AG04449 (cell line): ENCODE measurements around the gene SFT2D3.

ENCODE experiments used
- CTCF ChIA-PET: fragments of 350-600 bp; formaldehyde crosslinking; extraction: SDS; loops from one replicate; lab custom pipeline; 2021; ENCODE audit warnings: antibody characterized with exemption; lab: Yijun Ruan, JAX
- POLR2A ChIA-PET: fragments of 400-600, 350-600 bp; formaldehyde crosslinking; extraction: SDS; loops from one replicate; lab custom pipeline; 2020; ENCODE audit warnings: antibody characterized with exemption, inconsistent platforms; lab: Yijun Ruan, JAX
- DNase-seq: peaks from one replicate; pipeline ENCODE4 v3.0.0-alpha.2; 2010; ENCODE audit warnings: low read depth, low spot score
- H3K4me3 ChIP-seq: 2 replicates; pipeline ENCODE4 v1.5.1; 2011; ENCODE audit warnings: low read depth, mild to moderate bottlenecking, control low read depth, low read length
- TF ChIP-seq, protein P1 (sequence below): IDR thresholded peaks from one replicate; pipeline ENCODE4 v1.5.1; 2011; ENCODE audit warnings: mild to moderate bottlenecking, moderate library complexity, low read length, control low read depth, inconsistent platforms; ENCODE audit not compliant: insufficient read depth; ENCODE audit errors: missing control alignments

The SFT2D3 gene

DNA sequence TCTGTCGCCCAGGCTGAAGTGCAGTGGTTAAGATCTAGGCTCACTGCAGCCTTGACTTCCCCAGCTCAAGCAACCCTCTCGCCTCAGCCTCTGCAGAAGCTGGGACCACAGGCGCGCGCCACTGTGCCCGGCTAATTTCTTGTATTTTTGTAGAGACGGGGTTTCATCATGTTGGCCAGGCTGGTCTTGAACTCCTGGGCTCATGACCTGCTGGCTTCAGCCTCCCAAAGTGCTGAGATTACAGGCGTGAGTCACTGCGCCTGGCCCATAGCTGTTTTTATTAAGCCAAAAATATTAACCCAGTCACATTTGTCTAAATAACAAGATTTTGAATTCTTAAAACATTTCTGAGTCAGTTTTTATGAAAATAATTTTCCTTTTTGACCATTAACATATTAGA lies 6.3 kb upstream of the SFT2D3 start:
- H3K4me3 ChIP-seq, result no peak overlapping the region
- ChIA-PET POLR2A (no interaction called here), CTCF (interaction anchor here (0.8 to 2.9 kb wide), 7 partner anchors 9 to 371 kb away, joined by 3 to 18 read pairs (median 7); no protein-coding TSS in a partner anchor)
- no peak for DNase-seq
- TF ChIP-seq, protein P1, sequence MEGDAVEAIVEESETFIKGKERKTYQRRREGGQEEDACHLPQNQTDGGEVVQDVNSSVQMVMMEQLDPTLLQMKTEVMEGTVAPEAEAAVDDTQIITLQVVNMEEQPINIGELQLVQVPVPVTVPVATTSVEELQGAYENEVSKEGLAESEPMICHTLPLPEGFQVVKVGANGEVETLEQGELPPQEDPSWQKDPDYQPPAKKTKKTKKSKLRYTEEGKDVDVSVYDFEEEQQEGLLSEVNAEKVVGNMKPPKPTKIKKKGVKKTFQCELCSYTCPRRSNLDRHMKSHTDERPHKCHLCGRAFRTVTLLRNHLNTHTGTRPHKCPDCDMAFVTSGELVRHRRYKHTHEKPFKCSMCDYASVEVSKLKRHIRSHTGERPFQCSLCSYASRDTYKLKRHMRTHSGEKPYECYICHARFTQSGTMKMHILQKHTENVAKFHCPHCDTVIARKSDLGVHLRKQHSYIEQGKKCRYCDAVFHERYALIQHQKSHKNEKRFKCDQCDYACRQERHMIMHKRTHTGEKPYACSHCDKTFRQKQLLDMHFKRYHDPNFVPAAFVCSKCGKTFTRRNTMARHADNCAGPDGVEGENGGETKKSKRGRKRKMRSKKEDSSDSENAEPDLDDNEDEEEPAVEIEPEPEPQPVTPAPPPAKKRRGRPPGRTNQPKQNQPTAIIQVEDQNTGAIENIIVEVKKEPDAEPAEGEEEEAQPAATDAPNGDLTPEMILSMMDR, result no peak

DNA sequence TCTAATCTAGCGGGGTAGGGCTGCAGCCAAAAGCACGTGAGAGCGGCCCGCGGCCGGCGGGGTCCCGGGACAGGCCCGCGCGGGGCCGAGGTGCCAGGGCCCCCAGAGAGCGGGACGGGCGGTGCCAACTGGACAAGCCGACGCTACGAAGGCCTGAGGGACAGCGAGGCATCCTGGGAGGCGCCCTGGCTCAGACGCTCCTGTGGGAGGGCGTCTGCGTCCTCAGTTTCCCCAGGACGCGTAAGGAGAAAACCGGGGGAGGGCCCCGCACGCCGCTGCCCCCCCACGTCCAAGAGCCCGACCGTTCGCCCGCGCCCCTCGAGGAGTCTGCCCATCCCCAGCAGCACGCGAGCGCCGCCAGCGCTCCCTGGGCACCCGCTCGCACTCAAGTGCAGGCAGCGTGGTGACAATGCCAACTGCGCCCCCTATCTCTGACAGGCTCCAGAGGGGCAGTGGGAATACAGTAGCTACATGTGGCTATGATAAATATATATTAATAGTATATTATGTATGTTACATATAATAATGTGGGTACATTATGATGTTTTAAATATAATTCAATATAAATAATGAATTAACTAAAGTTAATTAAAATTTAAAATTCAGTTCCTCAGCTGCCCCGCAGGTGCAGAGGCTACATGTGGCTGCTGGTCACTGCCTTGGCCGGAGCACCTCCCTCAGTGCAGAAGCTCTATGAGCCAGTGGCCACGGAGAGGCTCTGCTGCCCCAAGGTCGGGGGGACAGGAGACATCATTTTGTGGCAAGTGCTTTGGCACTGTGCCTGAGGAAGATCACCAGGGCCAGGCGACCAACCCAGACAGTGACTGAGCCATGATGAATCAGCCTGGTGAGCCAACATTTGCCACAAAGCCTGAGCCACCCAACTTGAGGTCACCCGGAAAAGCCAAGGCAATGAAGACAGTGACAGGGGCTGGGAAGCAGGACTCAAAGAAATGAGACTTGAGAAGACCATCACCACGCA lies 5.5 kb upstream of the SFT2D3 start:
- TF ChIP-seq, protein P1, result peak; percentile 42
- peak overlapping the region; percentile 12 for H3K4me3 ChIP-seq
- CTCF ChIA-PET, result interaction anchor here (0.8 to 2.9 kb wide), 10 partner anchors 8 to 371 kb away, joined by 3 to 18 read pairs (median 6); no protein-coding TSS in a partner anchor
- POLR2A ChIA-PET, result no interaction called here
- DNase-seq, result no peak

DNA sequence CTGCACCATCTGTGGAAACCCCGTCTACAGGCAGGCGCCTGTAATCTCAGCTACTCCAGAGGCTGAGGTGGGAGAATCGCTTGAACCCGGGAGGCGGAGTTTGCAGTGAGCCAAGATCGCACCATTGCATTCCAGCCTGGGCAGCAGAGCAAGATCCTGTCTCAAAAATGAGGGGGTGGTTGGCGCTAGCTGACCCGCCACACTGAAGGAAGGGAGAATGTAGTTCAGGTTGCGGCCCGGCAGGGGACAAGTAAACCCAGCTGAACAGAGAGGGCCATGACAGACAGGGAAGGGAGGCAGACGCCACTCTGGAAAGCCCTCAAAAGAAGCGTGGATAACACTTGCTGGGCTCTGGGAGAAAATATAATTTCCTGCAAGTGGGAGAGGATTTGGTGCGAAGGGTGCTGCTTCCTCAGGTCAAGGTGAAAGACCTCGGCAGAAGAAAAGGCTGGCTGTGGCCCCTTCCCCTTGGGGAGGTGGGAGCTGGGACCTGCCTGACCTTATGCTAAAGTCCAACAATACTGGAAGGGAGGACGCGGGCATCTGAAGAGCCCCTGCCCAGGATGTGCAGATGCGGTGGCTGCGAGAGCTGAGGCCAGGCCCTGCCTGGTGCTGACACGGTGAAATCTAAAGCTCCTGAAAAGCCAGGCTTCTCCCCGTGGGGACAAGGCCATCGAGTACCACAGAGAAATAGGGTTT lies 3.7 kb upstream of the SFT2D3 start:
- no peak for DNase-seq
- TF ChIP-seq, protein P1, result no peak
- CTCF ChIA-PET, result interaction anchor here (0.9 to 1.3 kb wide), 3 partner anchors 22 to 71 kb away, joined by 3 to 6 read pairs (median 3); no protein-coding TSS in a partner anchor
- POLR2A ChIA-PET, result no interaction called here
- H3K4me3 ChIP-seq, result no peak overlapping the region

GRCh38 chr2:127698553-127699355 lies 2.5 kb upstream of the SFT2D3 start:
- CTCF ChIA-PET, result interaction anchor here (1.3 kb wide), 2 partner anchors 49 to 107 kb away, joined by 3 to 6 read pairs; no protein-coding TSS in a partner anchor
- no peak overlapping the region for H3K4me3 ChIP-seq
- TF ChIP-seq, protein P1, result no peak
- POLR2A ChIA-PET, result no interaction called here
- DNase-seq, result no peak

GRCh38 chr2:127700527-127701192 lies 637 bp upstream of the SFT2D3 start:
- DNase-seq, result no peak
- H3K4me3 ChIP-seq, result peak overlapping the region; percentile 83
- POLR2A ChIA-PET, result interaction anchor here (0.6 to 1.3 kb wide), 3 partner anchors 25 to 508 kb away, joined by 3 to 4 read pairs (median 4); no protein-coding TSS in a partner anchor
- CTCF ChIA-PET, result no interaction called here
- TF ChIP-seq, protein P1, result no peak
